ENCODE data around the gene ASIC4. TPM values are rescaled to one million over a fixed set of nuclear protein-coding genes. Genes with fewer than 3 reads are reported as not detected.
A peak's percentile ranks its signal among the peaks of the same experiment; 100 is the strongest.

Gene ASIC4
- total RNA-seq, 2 experiments from 2014 or later: 0.73 to 0.74 TPM

DNA sequence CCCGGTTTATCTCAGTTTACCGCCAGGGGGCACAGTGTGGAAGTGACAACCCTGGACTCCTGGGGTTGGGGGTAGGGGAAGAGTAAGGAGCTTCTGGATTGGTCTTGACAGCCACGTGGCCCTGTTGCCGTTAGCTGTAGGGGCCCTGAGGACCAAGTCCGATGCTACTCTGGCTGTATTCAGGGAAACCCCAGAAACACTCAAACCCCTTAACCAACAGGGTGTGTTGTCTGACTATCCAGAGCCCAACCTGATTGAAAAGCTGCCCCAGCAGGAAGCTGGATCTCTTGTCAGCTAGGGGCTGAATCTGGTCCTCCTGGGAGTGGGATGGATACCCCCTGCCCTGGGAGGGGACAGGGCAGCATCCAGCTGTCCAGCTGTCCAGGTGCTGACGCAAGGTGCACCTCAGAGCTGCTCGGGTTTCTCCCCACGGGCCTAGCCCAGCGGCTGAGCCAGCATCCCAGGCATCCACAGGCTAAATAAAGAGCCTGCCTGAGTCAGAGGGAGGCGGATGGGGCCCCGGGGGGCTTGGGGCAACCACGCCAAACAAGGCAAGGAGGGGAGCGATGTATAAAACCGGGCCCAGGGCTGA lies 18.7 kb upstream of the ASIC4 start:
- Histone ChIP-seq H3K9me3 (ENCODE audit: low read length) (no peaks in the 10 kb centered on the region), H3K4me2 (ENCODE audit: low read length) (peak overlapping the region; percentile 30), H4K20me1 (ENCODE audit: insufficient read depth, low read length) (no peaks in the 10 kb centered on the region), H3K9me2 (ENCODE audit: insufficient read depth, low read length) (no peaks in the 10 kb centered on the region), H3K36me3 (ENCODE audit: insufficient read depth, low read length) (no peaks in the 10 kb centered on the region), H2AFZ (ENCODE audit: low read length) (peak overlapping the region; percentile 67), H3K4me3 (ENCODE audit: low read depth, low read length, poor library complexity, severe bottlenecking) (no peak overlapping the region), H3K4me1 (ENCODE audit: insufficient read depth, low read length, poor library complexity, severe bottlenecking) (peaks cover 23% of the 10 kb centered on the region), H3K79me2 (ENCODE audit: insufficient read depth, low read depth, low read length) (no peaks in the 10 kb centered on the region), H3K27ac (ENCODE audit: low read depth, low read length, poor library complexity, severe bottlenecking) (no peak overlapping the region)
- peak; percentile 83 for DNase-seq (ENCODE audit: low spot score)
- no peak for TF ChIP-seq EZH2phosphoT487 (IDR thresholded peaks at IDR 0.05; ENCODE audit: borderline replicate concordance, low read depth, low read length)
- TF ChIP-seq, protein P1, sequence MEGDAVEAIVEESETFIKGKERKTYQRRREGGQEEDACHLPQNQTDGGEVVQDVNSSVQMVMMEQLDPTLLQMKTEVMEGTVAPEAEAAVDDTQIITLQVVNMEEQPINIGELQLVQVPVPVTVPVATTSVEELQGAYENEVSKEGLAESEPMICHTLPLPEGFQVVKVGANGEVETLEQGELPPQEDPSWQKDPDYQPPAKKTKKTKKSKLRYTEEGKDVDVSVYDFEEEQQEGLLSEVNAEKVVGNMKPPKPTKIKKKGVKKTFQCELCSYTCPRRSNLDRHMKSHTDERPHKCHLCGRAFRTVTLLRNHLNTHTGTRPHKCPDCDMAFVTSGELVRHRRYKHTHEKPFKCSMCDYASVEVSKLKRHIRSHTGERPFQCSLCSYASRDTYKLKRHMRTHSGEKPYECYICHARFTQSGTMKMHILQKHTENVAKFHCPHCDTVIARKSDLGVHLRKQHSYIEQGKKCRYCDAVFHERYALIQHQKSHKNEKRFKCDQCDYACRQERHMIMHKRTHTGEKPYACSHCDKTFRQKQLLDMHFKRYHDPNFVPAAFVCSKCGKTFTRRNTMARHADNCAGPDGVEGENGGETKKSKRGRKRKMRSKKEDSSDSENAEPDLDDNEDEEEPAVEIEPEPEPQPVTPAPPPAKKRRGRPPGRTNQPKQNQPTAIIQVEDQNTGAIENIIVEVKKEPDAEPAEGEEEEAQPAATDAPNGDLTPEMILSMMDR (conservative IDR thresholded peaks at IDR 0.05; ENCODE audit: low read length): peak; percentile 83
- no TSS peak for BruUV-seq (replicated peaks)
- intact Hi-C loops (cut with micrococcal nuclease; ENCODE audit: unreplicated experiment): loop anchor here (1.0 kb wide), 2 partner anchors 35 to 48 kb away; partner anchors contain the start of gene CHPF
- ChIA-PET POLR2A (interaction anchor here (0.6 kb wide), 1 partner anchor 42 kb away, joined by 3 read pairs; no protein-coding TSS in a partner anchor), CTCF (ENCODE audit: unreplicated experiment) (interaction anchor here (0.7 to 1.3 kb wide), 6 partner anchors 9 to 108 kb away, joined by 3 to 23 read pairs (median 4); partner anchors contain the start of gene DNPEP)

DNA sequence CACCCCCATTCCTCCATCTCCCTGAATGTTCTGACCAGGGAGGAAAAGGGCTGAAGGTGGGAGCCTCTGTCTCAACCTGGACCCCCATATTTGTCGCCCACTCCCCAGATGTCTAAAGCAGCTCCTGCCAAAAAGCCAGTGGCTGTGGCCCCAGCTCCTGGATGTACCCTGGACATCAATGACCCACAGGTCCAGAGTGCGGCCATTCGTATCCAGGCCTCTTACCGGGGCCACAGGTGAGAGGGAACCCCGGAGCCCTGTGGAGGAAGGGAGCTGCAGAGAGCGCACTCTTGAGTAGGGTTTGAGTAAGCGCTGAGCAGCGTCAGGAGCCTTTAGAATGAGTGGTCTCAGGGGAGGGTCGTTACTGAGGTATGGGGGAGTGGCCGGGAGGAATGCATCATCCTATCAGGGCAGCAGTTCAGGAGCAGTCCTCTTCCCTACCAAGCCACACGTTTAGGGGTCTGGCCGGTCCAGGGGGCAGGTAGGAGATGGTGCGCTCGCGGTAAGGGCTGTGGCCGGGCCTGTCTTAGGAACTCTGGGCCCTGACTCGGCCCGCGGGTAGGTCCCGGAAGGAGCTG lies 17.9 kb upstream of the ASIC4 start:
- CTCF ChIA-PET (ENCODE audit: unreplicated experiment): interaction anchor here (0.5 to 1.3 kb wide), 5 partner anchors 18 to 68 kb away, joined by 3 to 23 read pairs (median 3); no protein-coding TSS in a partner anchor
- no peaks in the 10 kb centered on the region for H4K20me1 ChIP-seq (ENCODE audit: insufficient read depth, low read length)
- H2AFZ ChIP-seq (ENCODE audit: low read length): no peak overlapping the region
- no peaks in the 10 kb centered on the region for H3K9me3 ChIP-seq (ENCODE audit: low read length)
- H3K36me3 ChIP-seq (ENCODE audit: insufficient read depth, low read length): no peaks in the 10 kb centered on the region
- intact Hi-C loops (cut with micrococcal nuclease; ENCODE audit: unreplicated experiment): no loop called here
- peaks cover 23% of the 10 kb centered on the region for H3K4me1 ChIP-seq (ENCODE audit: insufficient read depth, low read length, poor library complexity, severe bottlenecking)
- no peaks in the 10 kb centered on the region for H3K9me2 ChIP-seq (ENCODE audit: insufficient read depth, low read length)
- no peak for DNase-seq (ENCODE audit: low spot score)
- TF ChIP-seq EZH2phosphoT487 (IDR thresholded peaks at IDR 0.05; ENCODE audit: borderline replicate concordance, low read depth, low read length): no peak
- TF ChIP-seq, protein P1 (conservative IDR thresholded peaks at IDR 0.05; ENCODE audit: low read length): no peak
- no peaks in the 10 kb centered on the region for H3K79me2 ChIP-seq (ENCODE audit: insufficient read depth, low read depth, low read length)
- no peak overlapping the region for H3K4me3 ChIP-seq (ENCODE audit: low read depth, low read length, poor library complexity, severe bottlenecking)
- no peak overlapping the region for H3K4me2 ChIP-seq (ENCODE audit: low read length)
- POLR2A ChIA-PET: interaction anchor here (0.6 kb wide), 1 partner anchor 42 kb away, joined by 3 read pairs; no protein-coding TSS in a partner anchor
- no TSS peak for BruUV-seq (replicated peaks)
- no peak overlapping the region for H3K27ac ChIP-seq (ENCODE audit: low read depth, low read length, poor library complexity, severe bottlenecking)

Measured in OCI-LY7 (cell line).